C4-2B (cell line): ENCODE results near the gene KISS1R.

Source experiments
- ZFX ChIP-seq: fragments of 450-650 bp; IDR thresholded peaks from 2 replicates; pipeline ENCODE4 v1.6.1; 2017
- TF ChIP-seq, protein P1 (sequence below): fragments of 450-650 bp; conservative IDR thresholded peaks from 2 replicates; pipeline ENCODE4 v1.5.1; 2017; ENCODE audit warnings: mild to moderate bottlenecking

DNA sequence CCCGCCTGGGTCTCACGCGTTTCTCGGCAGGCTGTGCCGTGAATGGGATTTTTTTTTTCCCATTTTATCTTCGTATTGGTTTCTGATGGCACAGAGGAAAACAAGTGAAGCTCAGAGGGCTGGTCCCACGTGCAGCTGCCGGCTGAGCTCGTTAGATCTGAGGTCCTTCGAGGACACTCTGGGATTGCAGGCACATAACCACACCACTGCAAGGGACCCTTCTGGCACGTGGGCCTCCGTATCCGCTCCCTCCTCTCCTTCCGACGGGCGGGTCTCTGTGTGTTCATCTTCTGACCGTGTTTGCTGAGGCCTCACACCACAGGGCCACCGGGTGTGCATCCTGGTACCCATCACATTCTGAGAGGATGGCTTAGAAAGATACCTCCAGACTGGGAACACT is 41.0 kb upstream of the KISS1R start:
- TF ChIP-seq, protein P1, sequence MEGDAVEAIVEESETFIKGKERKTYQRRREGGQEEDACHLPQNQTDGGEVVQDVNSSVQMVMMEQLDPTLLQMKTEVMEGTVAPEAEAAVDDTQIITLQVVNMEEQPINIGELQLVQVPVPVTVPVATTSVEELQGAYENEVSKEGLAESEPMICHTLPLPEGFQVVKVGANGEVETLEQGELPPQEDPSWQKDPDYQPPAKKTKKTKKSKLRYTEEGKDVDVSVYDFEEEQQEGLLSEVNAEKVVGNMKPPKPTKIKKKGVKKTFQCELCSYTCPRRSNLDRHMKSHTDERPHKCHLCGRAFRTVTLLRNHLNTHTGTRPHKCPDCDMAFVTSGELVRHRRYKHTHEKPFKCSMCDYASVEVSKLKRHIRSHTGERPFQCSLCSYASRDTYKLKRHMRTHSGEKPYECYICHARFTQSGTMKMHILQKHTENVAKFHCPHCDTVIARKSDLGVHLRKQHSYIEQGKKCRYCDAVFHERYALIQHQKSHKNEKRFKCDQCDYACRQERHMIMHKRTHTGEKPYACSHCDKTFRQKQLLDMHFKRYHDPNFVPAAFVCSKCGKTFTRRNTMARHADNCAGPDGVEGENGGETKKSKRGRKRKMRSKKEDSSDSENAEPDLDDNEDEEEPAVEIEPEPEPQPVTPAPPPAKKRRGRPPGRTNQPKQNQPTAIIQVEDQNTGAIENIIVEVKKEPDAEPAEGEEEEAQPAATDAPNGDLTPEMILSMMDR = no peak
- TF ChIP-seq ZFX = no peak
